ENCODE measurements around the gene LRMDA.

LRMDA gene

GRCh38 chr10:75392271-75392670 is 39.2 kb upstream of the LRMDA start:
- Histone ChIP-seq H3K27ac (ENCODE audit: low read length, poor library complexity, severe bottlenecking) (no peak overlapping the region), H3K4me1 (ENCODE audit: control insufficient read depth, insufficient read depth, low read depth, low read length) (peaks cover 14% of the 10 kb centered on the region), H3K9me3 (ENCODE audit: control insufficient read depth, low read length) (no peaks in the 10 kb centered on the region), H3K4me2 (ENCODE audit: low read length, poor library complexity, severe bottlenecking) (no peak overlapping the region), H3K18ac (ENCODE audit: low read depth in 1 of 2, low read length in 2 of 2) (no peak overlapping the region), H3K27me3 (ENCODE audit: control insufficient read depth in 1 of 2, insufficient read depth in 1 of 2, low read length in 2 of 2) (peaks cover 0 to 71% of the 10 kb centered on the region in 2 experiments), H4K8ac (ENCODE audit: low read length) (no peak overlapping the region), H3K4me3 (ENCODE audit: insufficient read depth in 1 of 2, low read depth in 1 of 2, low read length in 2 of 2) (no peak overlapping the region), H3K9ac (ENCODE audit: low read length) (no peak overlapping the region), H4K91ac (ENCODE audit: low read length) (no peak overlapping the region), H2BK15ac (ENCODE audit: low read depth, poor library complexity, severe bottlenecking) (no peak overlapping the region), H2BK5ac (ENCODE audit: low read depth, low read length, poor library complexity, severe bottlenecking) (no peak overlapping the region), H3K4ac (ENCODE audit: low read depth in 1 of 2, low read length in 2 of 2) (no peak overlapping the region), H2BK12ac (ENCODE audit: low read length in 2 of 2) (no peak overlapping the region), H3K23ac (ENCODE audit: low read length in 2 of 2) (no peak overlapping the region), H3K14ac (ENCODE audit: low read length in 2 of 2) (no peak overlapping the region), H3K79me1 (replicated peaks; ENCODE audit: low read length, poor library complexity, severe bottlenecking) (peaks cover 2% of the 10 kb centered on the region), H3K36me3 (ENCODE audit: control insufficient read depth in 1 of 2, insufficient read depth in 2 of 2, low read depth in 1 of 2, low read length in 2 of 2) (peaks cover 6 to 50% of the 10 kb centered on the region in 2 experiments), H2AK5ac (ENCODE audit: low read length, severe bottlenecking) (no peak overlapping the region), H2AFZ (ENCODE audit: low read depth, low read length) (no peak overlapping the region), H2BK120ac (ENCODE audit: low read depth, low read length) (no peak overlapping the region)
- WGBS: 88% methylated on average over 2 of the region's 2 CpGs
- no peak for DNase-seq

DNA sequence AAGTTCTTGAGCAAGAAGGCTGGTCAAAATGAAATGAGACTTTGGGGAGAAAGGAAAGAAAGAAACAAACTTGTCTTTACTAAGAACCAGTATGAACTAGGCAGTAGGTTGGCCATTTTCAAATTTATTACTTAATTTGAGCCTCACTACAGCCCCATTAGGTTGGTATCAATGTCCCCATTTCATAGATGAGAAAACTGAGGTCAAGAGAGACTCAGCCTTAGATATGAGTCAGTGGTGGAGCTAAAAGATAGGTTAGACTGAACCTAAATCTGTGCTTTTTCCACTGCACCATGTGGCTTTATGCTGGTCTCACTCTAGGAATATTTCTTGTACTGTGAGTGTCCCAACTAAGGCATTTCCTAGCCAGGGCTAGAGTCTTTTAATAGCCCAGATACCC is 38.7 kb upstream of the LRMDA start:
- H2BK5ac ChIP-seq (ENCODE audit: low read depth, low read length, poor library complexity, severe bottlenecking): no peak overlapping the region
- H3K9ac ChIP-seq (ENCODE audit: low read length): no peak overlapping the region
- no peak overlapping the region for H4K91ac ChIP-seq (ENCODE audit: low read length)
- H3K36me3 ChIP-seq (ENCODE audit: control insufficient read depth in 1 of 2, insufficient read depth in 2 of 2, low read depth in 1 of 2, low read length in 2 of 2): peaks cover 6 to 48% of the 10 kb centered on the region in 2 experiments
- no peak overlapping the region for H3K4me3 ChIP-seq (ENCODE audit: insufficient read depth in 1 of 2, low read depth in 1 of 2, low read length in 2 of 2)
- no peak overlapping the region for H2BK12ac ChIP-seq (ENCODE audit: low read length in 2 of 2)
- no peaks in the 10 kb centered on the region for H3K9me3 ChIP-seq (ENCODE audit: control insufficient read depth, low read length)
- H3K4me2 ChIP-seq (ENCODE audit: low read length, poor library complexity, severe bottlenecking): no peak overlapping the region
- peaks cover 0 to 75% of the 10 kb centered on the region in 2 experiments for H3K27me3 ChIP-seq (ENCODE audit: control insufficient read depth in 1 of 2, insufficient read depth in 1 of 2, low read length in 2 of 2)
- no peak overlapping the region for H3K4ac ChIP-seq (ENCODE audit: low read depth in 1 of 2, low read length in 2 of 2)
- no peak overlapping the region for H4K8ac ChIP-seq (ENCODE audit: low read length)
- H3K23ac ChIP-seq (ENCODE audit: low read length in 2 of 2): no peak overlapping the region
- H3K27ac ChIP-seq (ENCODE audit: low read length, poor library complexity, severe bottlenecking): no peak overlapping the region
- DNase-seq: no peak
- H2AK5ac ChIP-seq (ENCODE audit: low read length, severe bottlenecking): no peak overlapping the region
- no peak overlapping the region for H2BK120ac ChIP-seq (ENCODE audit: low read depth, low read length)
- no peak overlapping the region for H3K18ac ChIP-seq (ENCODE audit: low read depth in 1 of 2, low read length in 2 of 2)
- H3K79me1 ChIP-seq (replicated peaks; ENCODE audit: low read length, poor library complexity, severe bottlenecking): peaks cover 2% of the 10 kb centered on the region
- peaks cover 16% of the 10 kb centered on the region for H3K4me1 ChIP-seq (ENCODE audit: control insufficient read depth, insufficient read depth, low read depth, low read length)
- no peak overlapping the region for H3K14ac ChIP-seq (ENCODE audit: low read length in 2 of 2)
- H2AFZ ChIP-seq (ENCODE audit: low read depth, low read length): no peak overlapping the region
- H2BK15ac ChIP-seq (ENCODE audit: low read depth, poor library complexity, severe bottlenecking): no peak overlapping the region

DNA sequence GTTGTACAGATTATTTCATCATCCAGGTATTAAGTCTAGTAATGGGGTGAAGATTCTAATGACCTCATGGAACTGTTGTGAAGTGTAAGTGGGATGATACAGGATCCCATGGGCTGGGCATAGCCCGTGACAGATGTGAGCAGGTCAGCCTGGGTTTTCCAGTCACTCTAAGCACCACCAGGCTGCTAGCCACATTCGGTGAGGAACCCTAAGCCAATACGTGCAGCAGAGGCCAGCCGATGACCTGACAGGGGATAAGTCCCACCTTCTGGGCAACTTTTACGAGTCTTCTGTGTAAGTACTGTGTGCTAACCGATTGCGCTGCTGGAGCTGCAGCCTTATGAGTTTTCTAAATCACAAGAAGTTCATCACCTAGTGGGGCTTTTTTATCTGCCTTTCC is 37.2 kb upstream of the LRMDA start:
- no peak overlapping the region for H3K14ac ChIP-seq (ENCODE audit: low read length in 2 of 2)

GRCh38 chr10:75395066-75395931 is 36.1 kb upstream of the LRMDA start:
- peak overlapping the region; percentile 37 for H2AK5ac ChIP-seq (ENCODE audit: low read length, severe bottlenecking)
- WGBS: 11% methylated on average over 60 of the region's 64 CpGs

More for the DNA sequence above, 37.2 kb upstream of the LRMDA start:
- Histone ChIP-seq H2BK120ac (ENCODE audit: low read depth, low read length) (no peak overlapping the region), H3K23ac (ENCODE audit: low read length in 2 of 2) (no peak overlapping the region), H2BK12ac (ENCODE audit: low read length in 2 of 2) (no peak overlapping the region), H3K4ac (ENCODE audit: low read depth in 1 of 2, low read length in 2 of 2) (no peak overlapping the region), H3K18ac (ENCODE audit: low read depth in 1 of 2, low read length in 2 of 2) (no peak overlapping the region), H3K4me2 (ENCODE audit: low read length, poor library complexity, severe bottlenecking) (no peak overlapping the region), H4K91ac (ENCODE audit: low read length) (no peak overlapping the region), H3K4me3 (ENCODE audit: insufficient read depth in 1 of 2, low read depth in 1 of 2, low read length in 2 of 2) (no peak overlapping the region), H3K27ac (ENCODE audit: low read length, poor library complexity, severe bottlenecking) (no peak overlapping the region), H3K9ac (ENCODE audit: low read length) (no peak overlapping the region), H3K4me1 (ENCODE audit: control insufficient read depth, insufficient read depth, low read depth, low read length) (peaks cover 23% of the 10 kb centered on the region), H2AK5ac (ENCODE audit: low read length, severe bottlenecking) (no peak overlapping the region), H3K9me3 (ENCODE audit: control insufficient read depth, low read length) (no peaks in the 10 kb centered on the region), H2BK15ac (ENCODE audit: low read depth, poor library complexity, severe bottlenecking) (no peak overlapping the region), H2AFZ (ENCODE audit: low read depth, low read length) (no peak overlapping the region), H2BK5ac (ENCODE audit: low read depth, low read length, poor library complexity, severe bottlenecking) (no peak overlapping the region), H4K8ac (ENCODE audit: low read length) (no peak overlapping the region), H3K36me3 (ENCODE audit: control insufficient read depth in 1 of 2, insufficient read depth in 2 of 2, low read depth in 1 of 2, low read length in 2 of 2) (peaks cover 15 to 51% of the 10 kb centered on the region in 2 experiments), H3K79me1 (replicated peaks; ENCODE audit: low read length, poor library complexity, severe bottlenecking) (peaks cover 2% of the 10 kb centered on the region), H3K27me3 (ENCODE audit: control insufficient read depth in 1 of 2, insufficient read depth in 1 of 2, low read length in 2 of 2) (peaks cover 0 to 63% of the 10 kb centered on the region in 2 experiments)
- no peak for DNase-seq
- WGBS: 86% methylated on average over 7 of the region's 7 CpGs

More at GRCh38 chr10:75395066-75395931, 36.1 kb upstream of the LRMDA start:
- Histone ChIP-seq H3K14ac (ENCODE audit: low read length in 2 of 2) (peak overlapping the region; percentile 29 to 73), H4K91ac (ENCODE audit: low read length) (peak overlapping the region; percentile 98), H3K18ac (ENCODE audit: low read depth in 1 of 2, low read length in 2 of 2) (peak overlapping the region; percentile 95 to 99), H4K8ac (ENCODE audit: low read length) (peak overlapping the region; percentile 96), H2AFZ (ENCODE audit: low read depth, low read length) (no peak overlapping the region), H2BK5ac (ENCODE audit: low read depth, low read length, poor library complexity, severe bottlenecking) (no peak overlapping the region), H2BK12ac (ENCODE audit: low read length in 2 of 2) (peak overlapping the region; percentile 86 to 98), H3K4me3 (ENCODE audit: insufficient read depth in 1 of 2, low read depth in 1 of 2, low read length in 2 of 2) (peak overlapping the region; percentile 19 to 75), H3K4me1 (ENCODE audit: control insufficient read depth, insufficient read depth, low read depth, low read length) (peaks cover 29% of the 10 kb centered on the region), H3K4ac (ENCODE audit: low read depth in 1 of 2, low read length in 2 of 2) (peak overlapping the region; percentile 85 to 94), H3K9me3 (ENCODE audit: control insufficient read depth, low read length) (no peaks in the 10 kb centered on the region), H3K9ac (ENCODE audit: low read length) (peak overlapping the region; percentile 100), H2BK120ac (ENCODE audit: low read depth, low read length) (peak overlapping the region; percentile 90), H3K79me1 (replicated peaks; ENCODE audit: low read length, poor library complexity, severe bottlenecking) (peaks cover 4% of the 10 kb centered on the region), H3K23ac (ENCODE audit: low read length in 2 of 2) (peak overlapping the region in 1 of 2 experiments; percentile 98), H3K27me3 (ENCODE audit: control insufficient read depth in 1 of 2, insufficient read depth in 1 of 2, low read length in 2 of 2) (peaks cover 0 to 61% of the 10 kb centered on the region in 2 experiments), H3K27ac (ENCODE audit: low read length, poor library complexity, severe bottlenecking) (no peak overlapping the region), H2BK15ac (ENCODE audit: low read depth, poor library complexity, severe bottlenecking) (peak overlapping the region; percentile 61), H3K4me2 (ENCODE audit: low read length, poor library complexity, severe bottlenecking) (peak overlapping the region; percentile 75), H3K36me3 (ENCODE audit: control insufficient read depth in 1 of 2, insufficient read depth in 2 of 2, low read depth in 1 of 2, low read length in 2 of 2) (peaks cover 24 to 51% of the 10 kb centered on the region in 2 experiments)
- DNase-seq: peak; percentile 62

Data from mesenchymal stem cell (in vitro differentiated cells and primary cell).